A549 (cell line): ENCODE measurements around the gene PRDM15. TPM values are rescaled to one million over a fixed set of nuclear protein-coding genes. Genes with fewer than 3 reads are reported as not detected.

Experiments used
- ATAC-seq, 2 experiments: fragments of 200-7000 bp in 1 of 2; fragments of >200 bp in 1 of 2; cut with Nextera tagmentation in 1 of 2; cut with Tn5 transposase in 1 of 2; 3 replicates each; pipeline versions ENCODE4 v1.8.0 to v1.9.1; 2018 to 2020; ENCODE audit warnings: mild to moderate bottlenecking in 1 of 2, moderate library complexity in 1 of 2
- CTCF ChIA-PET: fragments of 300-600 bp; sonication (Branson Sonifier 250); formaldehyde crosslinking; extraction: SDS; loops from one replicate; lab custom pipeline; 2021; ENCODE audit warnings: antibody characterized with exemption, inconsistent platforms; lab: Yijun Ruan, JAX
- POLR2A ChIA-PET: fragments of 350-600 bp; formaldehyde crosslinking; extraction: SDS; loops from one replicate; lab custom pipeline; 2021; ENCODE audit warnings: antibody characterized with exemption, inconsistent platforms; lab: Yijun Ruan, JAX
- DNase-seq, 2 experiments: peaks; one replicate each; pipeline versions ENCODE4 v3.0.0 to v3.0.0-alpha.2; 2011 to 2016; ENCODE audit warnings: low read depth in 1 of 2, low spot score in 1 of 2
- FAIRE-seq: peaks from 2 replicates; lab custom pipeline; 2011; peaks lifted over from hg19 to GRCh38; lab: Jason Lieb, UNC
- H3K27ac ChIP-seq, 2 experiments: fragments of >200 bp; sonication (Bioruptor Twin); formaldehyde crosslinking; 3 replicates each; pipeline ENCODE4 v1.5.1; 2016 to 2017
- H3K4me1 ChIP-seq: fragments of >200 bp; sonication (Bioruptor Twin); formaldehyde crosslinking; 3 replicates; pipeline ENCODE4 v1.6.1; 2016
- H3K4me2 ChIP-seq: fragments of >200 bp; sonication (Bioruptor Twin); formaldehyde crosslinking; 3 replicates; pipeline ENCODE4 v1.6.1; 2016
- H3K4me3 ChIP-seq: fragments of >200 bp; sonication (Bioruptor Twin); formaldehyde crosslinking; 3 replicates; pipeline ENCODE4 v1.5.1; 2016
- H3K9me3 ChIP-seq: fragments of >200 bp; sonication (Bioruptor Twin); formaldehyde crosslinking; 3 replicates; pipeline ENCODE4 v1.6.1; 2016
- CHD4 ChIP-seq: fragments of 200-600 bp; sonication (generic); IDR thresholded peaks from 2 replicates; pipeline ENCODE4 v1.6.1; 2016; ENCODE audit warnings: antibody characterized with exemption, mild to moderate bottlenecking, borderline replicate concordance
- FOSB ChIP-seq: fragments of 250-450 bp; sonication (Bioruptor Pico); IDR thresholded peaks from 2 replicates; pipeline ENCODE4 v1.5.0; 2020; ENCODE audit warnings: mild to moderate bottlenecking, moderate library complexity
- JUNB ChIP-seq: fragments of >200 bp; sonication (Bioruptor Twin); formaldehyde crosslinking; IDR thresholded peaks from 2 replicates; pipeline ENCODE4 v1.6.1; 2016
- KDM1A ChIP-seq: fragments of 200-600 bp; sonication (generic); IDR thresholded peaks from 2 replicates; pipeline ENCODE4 v1.6.1; 2016; ENCODE audit warnings: low read depth, mild to moderate bottlenecking
- KDM5A ChIP-seq: fragments of 200-600 bp; sonication (generic); IDR thresholded peaks from 2 replicates; pipeline ENCODE4 v1.6.1; 2016; ENCODE audit warnings: antibody characterized with exemption, mild to moderate bottlenecking
- MYC ChIP-seq: IDR thresholded peaks from 2 replicates; pipeline ENCODE4 v1.6.1; 2012; ENCODE audit warnings: mild to moderate bottlenecking, inconsistent platforms, low read length, improper control_type of control experiment, borderline replicate concordance
- PBX3 ChIP-seq: IDR thresholded peaks from 2 replicates; pipeline ENCODE4 v1.6.1; 2012
- PHF8 ChIP-seq: fragments of 200-600 bp; sonication (generic); IDR thresholded peaks from 2 replicates; pipeline ENCODE4 v1.6.1; 2016; ENCODE audit warnings: low read depth, mild to moderate bottlenecking, antibody characterized with exemption, moderate library complexity, borderline replicate concordance
- RCOR1 ChIP-seq: fragments of 150-350 bp; IDR thresholded peaks from 2 replicates; pipeline ENCODE4 v1.6.1; 2014; ENCODE audit warnings: antibody characterized with exemption, low read length, low read depth
- SREBF2 ChIP-seq: fragments of 450-650 bp; IDR thresholded peaks from 2 replicates; pipeline ENCODE4 v1.6.1; 2014; ENCODE audit warnings: mild to moderate bottlenecking, moderate library complexity
- WGBS: methylation state at CpG from one replicate; pipeline ENCODE4 v1.1.6; 2017; ENCODE audit errors: missing lambda C conversion rate; 5-methylcytosine and 5-hydroxymethylcytosine counted together
- polyA plus RNA-seq, 4 experiments: library from polyadenylated mRNA; depleted of rRNA in 3 of 4; stranded (reverse); fragments of >200 nt; fragmentation: RNase III in 1 of 4; extraction: RNeasy Plus Mini Kit Qiagen cat#74134 plus additional on column Dnase treatment in 1 of 4; gene quantifications; 2 replicates in 3 of 4; 3 replicates in 1 of 4; pipeline ENCODE4 v1.2.3, GENCODE V29; 2011 to 2017
- TF ChIP-seq, protein P1 (sequence below): fragments of 250-450 bp; sonication (Bioruptor Pico); IDR thresholded peaks from 2 replicates; pipeline ENCODE4 v1.5.0; 2020; ENCODE audit warnings: low read depth, mild to moderate bottlenecking, moderate library complexity
- TF ChIP-seq, protein P2 (sequence below): fragments of 200-600 bp; sonication (generic); IDR thresholded peaks from 2 replicates; pipeline ENCODE4 v1.6.1; 2016; ENCODE audit warnings: antibody characterized with exemption, mild to moderate bottlenecking, moderate library complexity

PRDM15 gene
- polyA plus RNA-seq, 2 of the 4 experiments (the other 2 are of a cell fraction): 4.5 to 6.1 TPM

DNA sequence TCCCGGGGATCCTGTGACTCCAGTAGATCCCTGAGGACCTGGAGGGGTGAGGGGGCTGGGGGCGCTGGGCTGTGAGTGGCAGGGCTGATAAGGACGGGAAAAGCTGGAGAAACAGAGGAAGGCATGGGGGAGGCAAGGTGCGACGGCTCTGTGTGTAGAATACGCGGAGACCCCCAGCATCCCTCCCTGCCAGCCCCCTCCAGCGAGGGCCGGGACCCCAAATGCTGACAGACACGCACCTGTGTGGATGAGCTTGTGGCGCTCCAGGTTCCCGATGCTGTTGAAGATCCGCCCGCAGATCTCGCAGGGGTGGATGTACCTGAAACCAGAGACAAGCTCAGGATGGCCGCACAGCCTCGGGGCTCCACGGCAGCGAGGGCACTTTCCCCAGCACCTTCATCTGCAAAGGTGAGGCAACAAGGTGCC is 59.3 kb downstream of the PRDM15 start:
- ATAC-seq: no peak
- no peak for FAIRE-seq
- DNase-seq: no peak
- CTCF ChIA-PET: interaction anchor here (0.5 to 8.5 kb wide), 3 partner anchors 42 to 358 kb away, joined by 3 to 127 read pairs (median 3); no protein-coding TSS in a partner anchor
- Histone ChIP-seq H3K4me1 (no peaks in the 10 kb centered on the region), H3K4me3 (no peak overlapping the region)
- TF ChIP-seq KDM1A (no peak), PBX3 (no peak), JUNB (no peak), CHD4 (no peak), FOSB (CRISPR knock-in tag) (no peak)
- TF ChIP-seq, protein P1, sequence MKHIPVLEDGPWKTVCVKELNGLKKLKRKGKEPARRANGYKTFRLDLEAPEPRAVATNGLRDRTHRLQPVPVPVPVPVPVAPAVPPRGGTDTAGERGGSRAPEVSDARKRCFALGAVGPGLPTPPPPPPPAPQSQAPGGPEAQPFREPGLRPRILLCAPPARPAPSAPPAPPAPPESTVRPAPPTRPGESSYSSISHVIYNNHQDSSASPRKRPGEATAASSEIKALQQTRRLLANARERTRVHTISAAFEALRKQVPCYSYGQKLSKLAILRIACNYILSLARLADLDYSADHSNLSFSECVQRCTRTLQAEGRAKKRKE (CRISPR knock-in tag): no peak
- TF ChIP-seq, protein P2, sequence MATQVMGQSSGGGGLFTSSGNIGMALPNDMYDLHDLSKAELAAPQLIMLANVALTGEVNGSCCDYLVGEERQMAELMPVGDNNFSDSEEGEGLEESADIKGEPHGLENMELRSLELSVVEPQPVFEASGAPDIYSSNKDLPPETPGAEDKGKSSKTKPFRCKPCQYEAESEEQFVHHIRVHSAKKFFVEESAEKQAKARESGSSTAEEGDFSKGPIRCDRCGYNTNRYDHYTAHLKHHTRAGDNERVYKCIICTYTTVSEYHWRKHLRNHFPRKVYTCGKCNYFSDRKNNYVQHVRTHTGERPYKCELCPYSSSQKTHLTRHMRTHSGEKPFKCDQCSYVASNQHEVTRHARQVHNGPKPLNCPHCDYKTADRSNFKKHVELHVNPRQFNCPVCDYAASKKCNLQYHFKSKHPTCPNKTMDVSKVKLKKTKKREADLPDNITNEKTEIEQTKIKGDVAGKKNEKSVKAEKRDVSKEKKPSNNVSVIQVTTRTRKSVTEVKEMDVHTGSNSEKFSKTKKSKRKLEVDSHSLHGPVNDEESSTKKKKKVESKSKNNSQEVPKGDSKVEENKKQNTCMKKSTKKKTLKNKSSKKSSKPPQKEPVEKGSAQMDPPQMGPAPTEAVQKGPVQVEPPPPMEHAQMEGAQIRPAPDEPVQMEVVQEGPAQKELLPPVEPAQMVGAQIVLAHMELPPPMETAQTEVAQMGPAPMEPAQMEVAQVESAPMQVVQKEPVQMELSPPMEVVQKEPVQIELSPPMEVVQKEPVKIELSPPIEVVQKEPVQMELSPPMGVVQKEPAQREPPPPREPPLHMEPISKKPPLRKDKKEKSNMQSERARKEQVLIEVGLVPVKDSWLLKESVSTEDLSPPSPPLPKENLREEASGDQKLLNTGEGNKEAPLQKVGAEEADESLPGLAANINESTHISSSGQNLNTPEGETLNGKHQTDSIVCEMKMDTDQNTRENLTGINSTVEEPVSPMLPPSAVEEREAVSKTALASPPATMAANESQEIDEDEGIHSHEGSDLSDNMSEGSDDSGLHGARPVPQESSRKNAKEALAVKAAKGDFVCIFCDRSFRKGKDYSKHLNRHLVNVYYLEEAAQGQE: no peak
- TF ChIP-seq, all 56 proteins: peak for 0
- Histone ChIP-seq H3K4me2 (no peak overlapping the region), H3K27ac (no peak overlapping the region), H3K9me3 (no peaks in the 10 kb centered on the region)
- POLR2A ChIA-PET: no interaction called here
- 94% methylated on average over 14 of the region's 19 CpGs for WGBS

- FAIRE-seq (no peak), DNase-seq (no peak), ATAC-seq (no peak)
- H3K27ac ChIP-seq: no peak overlapping the region
- CTCF ChIA-PET: interaction anchor here (8.5 kb wide), 1 partner anchor 207 kb away, joined by 127 read pairs; no protein-coding TSS in a partner anchor
- H3K4me3 ChIP-seq: no peak overlapping the region
- no peaks in the 10 kb centered on the region for H3K4me1 ChIP-seq
- no peak for TF ChIP-seq PHF8
- TF ChIP-seq PBX3: no peak
- TF ChIP-seq MYC: no peak
- no peak for TF ChIP-seq SREBF2
- TF ChIP-seq KDM5A: no peak
- no peak for TF ChIP-seq RCOR1
- TF ChIP-seq FOSB (CRISPR knock-in tag): no peak
- no peak for TF ChIP-seq KDM1A
- POLR2A ChIA-PET: no interaction called here
- H3K4me2 ChIP-seq: no peak overlapping the region
- 92% methylated on average over 16 of the region's 26 CpGs for WGBS
- H3K9me3 ChIP-seq: no peaks in the 10 kb centered on the region
Observed at GRCh38 chr21:41819236-41819855, 59.8 kb downstream of the PRDM15 start.
